WTC11 (cell line): Measurements from ENCODE around the gene LRRC8D. TPM values are rescaled to one million over a fixed set of nuclear protein-coding genes. Genes with fewer than 3 reads are reported as not detected.

Source experiments
- ATAC-seq: fragments of 200-7000 bp; cut with Tn5 transposase; 2 replicates; pipeline ENCODE4 v1.10.0; 2021; ENCODE audit warnings: mild to moderate bottlenecking, moderate library complexity
- CTCF ChIA-PET: fragments of 300-600 bp; sonication (Branson Sonifier 250); formaldehyde crosslinking; loops from one replicate; lab custom pipeline; 2021; ENCODE audit warnings: antibody characterized with exemption; lab: Charles Lee
- POLR2A ChIA-PET: fragments of 350-600 bp; sonication (Branson Sonifier 250); formaldehyde crosslinking; loops from one replicate; lab custom pipeline; 2021; ENCODE audit warnings: antibody characterized with exemption; lab: Charles Lee
- DNase-seq: peaks from one replicate; pipeline ENCODE4 v3.0.0; 2021; ENCODE audit warnings: low spot score
- H3K27ac Mint-ChIP-seq: 2 replicates; pipeline ENCODE4 v1.8.0; 2021; ENCODE audit warnings: mixed read lengths
- H3K27me3 Mint-ChIP-seq: 2 replicates; pipeline ENCODE4 v1.8.0; 2021; ENCODE audit warnings: low read depth, mild to moderate bottlenecking, moderate library complexity, mixed read lengths
- H3K36me3 Mint-ChIP-seq: 2 replicates; pipeline ENCODE4 v1.8.0; 2021; ENCODE audit warnings: mixed read lengths
- H3K4me1 Mint-ChIP-seq: 2 replicates; pipeline ENCODE4 v1.8.0; 2022; ENCODE audit warnings: mixed read lengths
- H3K4me3 Mint-ChIP-seq: 2 replicates; pipeline ENCODE4 v1.8.0; 2021; ENCODE audit warnings: mild to moderate bottlenecking, moderate library complexity, mixed read lengths
- H3K9me3 Mint-ChIP-seq: 2 replicates; pipeline ENCODE4 v1.8.0; 2021; ENCODE audit warnings: mixed read lengths
- ATF1 ChIP-seq: sonication (generic); formaldehyde crosslinking; IDR thresholded peaks from 2 replicates; pipeline ENCODE4 v1.8.1; 2023; ENCODE audit warnings: mild to moderate bottlenecking, moderate library complexity, missing genetic modification reagents
- CBFB ChIP-seq: sonication (generic); formaldehyde crosslinking; IDR thresholded peaks from 2 replicates; pipeline ENCODE4 v1.8.1; 2022; ENCODE audit warnings: mild to moderate bottlenecking, low read depth, missing genetic modification reagents
- CREB1 ChIP-seq: sonication (generic); formaldehyde crosslinking; IDR thresholded peaks from 2 replicates; pipeline ENCODE4 v1.8.0; 2023; ENCODE audit warnings: mild to moderate bottlenecking, missing genetic modification reagents
- CREM ChIP-seq: sonication (generic); formaldehyde crosslinking; IDR thresholded peaks from 2 replicates; pipeline ENCODE4 v1.8.1; 2022; ENCODE audit warnings: mild to moderate bottlenecking, missing genetic modification reagents, moderate library complexity
- EMX1 ChIP-seq: fragments of 250-450 bp; sonication (Bioruptor Pico); IDR thresholded peaks from 2 replicates; pipeline ENCODE4 v1.8.0; 2021; ENCODE audit warnings: mild to moderate bottlenecking
- ETV6 ChIP-seq: sonication (generic); formaldehyde crosslinking; IDR thresholded peaks from 2 replicates; pipeline ENCODE4 v1.8.1; 2022; ENCODE audit warnings: mild to moderate bottlenecking, missing genetic modification reagents
- GABPB1 ChIP-seq: sonication (generic); formaldehyde crosslinking; IDR thresholded peaks from 2 replicates; pipeline ENCODE4 v1.8.1; 2023; ENCODE audit warnings: mild to moderate bottlenecking, missing genetic modification reagents
- MLX ChIP-seq: sonication (generic); formaldehyde crosslinking; IDR thresholded peaks from 2 replicates; pipeline ENCODE4 v1.8.1; 2023; ENCODE audit warnings: mild to moderate bottlenecking, missing genetic modification reagents, moderate library complexity
- RELA ChIP-seq: sonication (generic); formaldehyde crosslinking; IDR thresholded peaks from 2 replicates; pipeline ENCODE4 v1.8.1; 2022; ENCODE audit warnings: missing genetic modification reagents, mild to moderate bottlenecking, borderline replicate concordance
- SMAD4 ChIP-seq: sonication (generic); formaldehyde crosslinking; IDR thresholded peaks from 2 replicates; pipeline ENCODE4 v1.8.0; 2022; ENCODE audit warnings: mild to moderate bottlenecking, missing genetic modification reagents
- SP1 ChIP-seq: sonication (generic); formaldehyde crosslinking; conservative IDR thresholded peaks from 2 replicates; pipeline ENCODE4 v1.8.1; 2022; ENCODE audit warnings: missing genetic modification reagents
- TEAD4 ChIP-seq: sonication (generic); formaldehyde crosslinking; IDR thresholded peaks from 2 replicates; pipeline ENCODE4 v1.8.0; 2022; ENCODE audit warnings: mild to moderate bottlenecking, missing genetic modification reagents
- ZBTB21 ChIP-seq: sonication (generic); formaldehyde crosslinking; IDR thresholded peaks from 2 replicates; pipeline ENCODE4 v1.8.1; 2023; ENCODE audit warnings: mild to moderate bottlenecking, missing genetic modification reagents, borderline replicate concordance
- ZBTB43 ChIP-seq: sonication (generic); formaldehyde crosslinking; IDR thresholded peaks from 2 replicates; pipeline ENCODE4 v1.8.1; 2023; ENCODE audit warnings: mild to moderate bottlenecking, missing genetic modification reagents
- ZNF138 ChIP-seq: sonication (generic); formaldehyde crosslinking; conservative IDR thresholded peaks from 2 replicates; pipeline ENCODE4 v1.8.1; 2022; ENCODE audit warnings: mild to moderate bottlenecking, moderate library complexity, missing genetic modification reagents
- ZNF423 ChIP-seq: fragments of 250-450 bp; sonication (Bioruptor Pico); IDR thresholded peaks from 2 replicates; pipeline ENCODE4 v2.1.2; 2022; ENCODE audit warnings: mild to moderate bottlenecking, moderate library complexity
- total RNA-seq: library from RNA; stranded (reverse); gene quantifications from 3 replicates; pipeline ENCODE4 v1.2.3, GENCODE V29; 2021
- TF ChIP-seq, protein P1 (sequence below): fragments of 250-450 bp; sonication (Bioruptor Pico); IDR thresholded peaks from 2 replicates; pipeline ENCODE4 v1.9.0; 2021; ENCODE audit warnings: moderate library complexity, mild to moderate bottlenecking, inconsistent platforms, borderline replicate concordance

Gene LRRC8D
- total RNA-seq, 1 experiment from 2014 or later, result 42.6 TPM

- DNase-seq (no peak), ATAC-seq (no peak)
- ChIA-PET CTCF (interaction anchor here (0.7 to 1.1 kb wide), 2 partner anchors 95 to 184 kb away, joined by 3 to 4 read pairs; no protein-coding TSS in a partner anchor), POLR2A (no interaction called here)
- H3K4me1 Mint-ChIP-seq, result peaks cover 23% of the 10 kb centered on the region
- peaks cover 4% of the 10 kb centered on the region; the same call in 1 of the 2 replicates for H3K36me3 Mint-ChIP-seq
- no peak overlapping the region for H3K27ac Mint-ChIP-seq
- H3K4me3 Mint-ChIP-seq, result no peak overlapping the region
- no peaks in the 10 kb centered on the region for H3K27me3 Mint-ChIP-seq
- TF ChIP-seq ETV6 (no peak), GABPB1 (CRISPR knock-in tag) (no peak), CREB1 (CRISPR knock-in tag) (no peak), ZBTB21 (CRISPR knock-in tag) (no peak), ATF1 (CRISPR knock-in tag) (no peak), ZBTB43 (CRISPR knock-in tag) (no peak), EMX1 (CRISPR knock-in tag) (no peak), CBFB (no peak), CREM (no peak), MLX (CRISPR knock-in tag) (no peak), RELA (no peak), TEAD4 (no peak), ZNF138 (CRISPR knock-in tag) (no peak), SP1 (no peak), SMAD4 (CRISPR knock-in tag) (no peak), ZNF423 (no peak)
- TF ChIP-seq, protein P1, sequence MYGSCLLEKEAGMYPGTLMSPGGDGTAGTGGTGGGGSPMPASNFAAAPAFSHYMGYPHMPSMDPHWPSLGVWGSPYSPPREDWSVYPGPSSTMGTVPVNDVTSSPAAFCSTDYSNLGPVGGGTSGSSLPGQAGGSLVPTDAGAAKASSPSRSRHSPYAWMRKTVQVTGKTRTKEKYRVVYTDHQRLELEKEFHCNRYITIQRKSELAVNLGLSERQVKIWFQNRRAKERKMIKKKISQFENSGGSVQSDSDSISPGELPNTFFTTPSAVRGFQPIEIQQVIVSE (CRISPR knock-in tag), result no peak
- peaks cover 4% of the 10 kb centered on the region for H3K9me3 Mint-ChIP-seq
These were observed 165.2 kb downstream of the LRRC8D start for GRCh38 chr1:89986020-89986419.

Other genes with a start within 250 kb of the LRRC8D start
- gene LRRC8C, start 187.9 kb upstream of the LRRC8D start, total RNA-seq, result 1.8 to 2.2 TPM (median 2.1 TPM) in 3 replicates
- gene ZNF326, start 174.1 kb downstream of the LRRC8D start, total RNA-seq, result 27.8 to 32.7 TPM (median 28.5 TPM) in 3 replicates